Measurements from ENCODE around the gene HHIPL1.

HHIPL1 gene

GRCh38 chr14:99662846-99663245 is 17.9 kb downstream of the HHIPL1 start:
- no peak for DNase-seq

DNA sequence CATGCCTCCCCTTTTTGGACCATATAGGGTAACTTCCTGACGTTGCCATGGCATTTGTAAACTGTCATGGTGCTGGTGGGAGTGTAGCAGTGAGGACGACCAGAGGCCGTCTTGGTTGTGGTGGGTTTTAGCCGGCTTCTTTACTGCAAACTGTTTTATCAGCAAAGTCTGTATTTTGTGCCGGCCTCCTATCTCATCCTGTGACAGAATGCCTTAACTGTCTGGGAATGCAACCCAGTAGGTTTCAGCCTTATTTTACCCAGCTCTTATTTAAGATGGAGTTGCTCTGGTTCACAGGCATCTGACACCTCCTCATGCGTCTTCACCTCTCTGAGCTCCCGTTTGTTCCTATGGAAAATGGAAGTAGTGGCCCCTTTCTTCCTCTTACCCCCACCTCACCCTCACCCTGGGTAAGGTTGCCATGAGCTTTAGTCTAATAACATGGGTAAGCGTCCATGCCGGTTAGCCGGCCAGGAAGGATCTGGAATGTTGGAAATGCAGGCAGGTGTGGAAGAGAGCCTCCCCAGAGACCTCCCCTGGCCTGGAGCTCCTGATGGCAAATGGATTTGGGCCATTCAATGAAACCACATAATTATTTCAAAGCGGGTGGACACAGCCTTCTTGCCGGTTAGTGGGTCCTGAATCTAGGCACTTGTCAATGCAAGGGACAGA is 18.6 kb downstream of the HHIPL1 start:
- DNase-seq = no peak

DNA sequence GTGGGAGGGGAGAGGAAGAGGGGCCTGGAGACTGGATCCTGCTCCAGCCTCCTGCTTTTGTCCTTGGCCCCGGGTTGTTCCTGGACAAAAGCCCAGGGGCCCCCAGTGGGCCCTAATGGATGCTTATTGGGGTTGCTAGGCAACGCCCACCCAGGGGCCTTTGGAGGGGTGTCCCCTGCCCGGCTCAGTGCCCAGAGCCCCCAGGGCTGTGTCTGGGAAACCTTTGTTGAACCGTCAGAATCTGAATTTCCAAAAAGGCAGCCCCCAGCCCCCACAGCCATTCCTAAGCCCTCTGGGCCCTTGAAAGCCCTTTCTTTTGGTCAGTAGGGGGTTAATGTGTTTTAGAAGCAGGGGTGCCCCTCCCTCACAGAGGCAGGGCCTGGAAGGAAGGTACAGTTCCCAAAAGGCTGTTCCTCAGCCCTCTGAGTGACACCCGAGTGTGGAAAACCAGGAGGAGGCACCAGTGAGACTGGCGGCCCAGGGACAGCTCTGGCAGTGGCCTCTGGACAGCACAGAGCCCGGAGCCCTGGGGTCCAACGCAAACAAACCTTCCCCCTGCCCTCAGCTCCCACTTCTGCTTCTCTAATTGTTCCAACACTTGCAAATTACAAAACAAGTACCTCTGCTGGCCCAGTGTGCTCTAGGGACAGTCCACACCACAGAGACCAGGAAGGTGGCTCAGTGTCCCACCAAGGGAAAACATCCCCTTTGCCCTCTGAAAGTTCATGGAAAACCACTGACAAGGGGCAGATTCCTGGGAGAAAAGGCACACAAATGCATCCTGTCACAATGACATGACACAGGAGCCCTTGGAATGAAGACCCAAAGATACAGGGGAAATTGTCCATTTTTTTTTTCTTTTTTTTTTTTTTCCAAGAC is 19.4 kb downstream of the HHIPL1 start:
- DNase-seq = no peak

DNA sequence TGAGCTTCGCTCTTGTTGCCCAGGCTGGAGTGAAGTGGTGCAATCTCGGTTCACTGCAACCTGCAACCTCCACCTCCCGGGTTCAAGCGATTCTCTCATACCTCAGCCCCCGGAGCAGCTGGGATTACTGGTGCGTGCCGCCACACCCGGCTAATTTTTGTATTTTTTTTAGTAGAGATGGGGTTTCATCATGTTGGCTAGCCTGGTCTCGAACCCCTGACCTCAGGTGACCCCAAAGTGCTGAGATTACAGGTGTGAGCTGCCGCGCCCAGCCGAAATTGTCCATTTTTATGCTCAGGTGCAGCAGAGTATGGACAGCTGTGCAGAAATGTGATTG is 20.0 kb downstream of the HHIPL1 start:
- DNase-seq = no peak

DNA sequence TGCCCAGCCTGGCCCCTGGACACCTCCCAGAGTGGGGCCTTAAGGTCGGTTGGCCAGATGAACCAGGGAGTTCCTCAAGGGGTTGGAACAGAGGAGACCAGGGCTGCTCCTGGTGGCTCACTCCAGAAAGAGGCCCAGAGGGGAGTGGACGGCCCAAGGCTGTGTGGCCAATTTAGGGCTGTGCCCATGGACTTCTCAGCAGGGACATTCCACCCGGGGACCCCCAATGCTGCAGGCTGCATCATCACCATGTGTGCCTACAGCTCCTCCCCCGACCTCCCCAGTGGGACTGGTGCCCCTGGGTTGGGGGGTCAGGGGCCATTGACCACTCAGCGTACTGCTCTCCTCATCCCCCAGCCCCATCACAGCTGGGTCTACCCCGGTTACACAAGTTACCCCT is 21.6 kb downstream of the HHIPL1 start:
- DNase-seq = no peak

- no peak for DNase-seq
Measured at GRCh38 chr14:99667045-99667444, 22.1 kb downstream of the HHIPL1 start.

DNA sequence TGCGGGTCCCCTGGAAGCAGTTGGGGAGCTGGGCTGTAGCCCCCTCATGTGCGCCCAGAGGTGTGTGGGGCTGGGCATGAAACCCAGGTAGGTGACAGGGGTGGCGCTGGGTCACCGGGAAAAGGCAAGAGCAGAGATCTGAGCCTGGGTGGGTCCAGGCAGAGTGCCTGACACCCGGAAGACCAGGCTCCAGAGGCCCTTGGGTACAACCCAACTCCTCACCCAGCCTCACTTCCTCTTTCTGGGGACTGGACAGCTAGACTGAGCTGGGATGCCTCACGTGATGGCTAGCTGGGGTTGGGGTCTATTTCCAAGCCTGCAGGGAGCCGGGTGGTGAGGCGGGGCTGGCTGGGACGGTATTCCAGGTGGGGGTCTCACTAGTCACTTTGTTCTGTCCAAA is 22.9 kb downstream of the HHIPL1 start:
- DNase-seq = no peak

GRCh38 chr14:99668307-99669295 is 23.7 kb downstream of the HHIPL1 start:
- no peak for DNase-seq

- no peak for DNase-seq
Measured at GRCh38 chr14:99670361-99671234, 25.7 kb downstream of the HHIPL1 start.

DNA sequence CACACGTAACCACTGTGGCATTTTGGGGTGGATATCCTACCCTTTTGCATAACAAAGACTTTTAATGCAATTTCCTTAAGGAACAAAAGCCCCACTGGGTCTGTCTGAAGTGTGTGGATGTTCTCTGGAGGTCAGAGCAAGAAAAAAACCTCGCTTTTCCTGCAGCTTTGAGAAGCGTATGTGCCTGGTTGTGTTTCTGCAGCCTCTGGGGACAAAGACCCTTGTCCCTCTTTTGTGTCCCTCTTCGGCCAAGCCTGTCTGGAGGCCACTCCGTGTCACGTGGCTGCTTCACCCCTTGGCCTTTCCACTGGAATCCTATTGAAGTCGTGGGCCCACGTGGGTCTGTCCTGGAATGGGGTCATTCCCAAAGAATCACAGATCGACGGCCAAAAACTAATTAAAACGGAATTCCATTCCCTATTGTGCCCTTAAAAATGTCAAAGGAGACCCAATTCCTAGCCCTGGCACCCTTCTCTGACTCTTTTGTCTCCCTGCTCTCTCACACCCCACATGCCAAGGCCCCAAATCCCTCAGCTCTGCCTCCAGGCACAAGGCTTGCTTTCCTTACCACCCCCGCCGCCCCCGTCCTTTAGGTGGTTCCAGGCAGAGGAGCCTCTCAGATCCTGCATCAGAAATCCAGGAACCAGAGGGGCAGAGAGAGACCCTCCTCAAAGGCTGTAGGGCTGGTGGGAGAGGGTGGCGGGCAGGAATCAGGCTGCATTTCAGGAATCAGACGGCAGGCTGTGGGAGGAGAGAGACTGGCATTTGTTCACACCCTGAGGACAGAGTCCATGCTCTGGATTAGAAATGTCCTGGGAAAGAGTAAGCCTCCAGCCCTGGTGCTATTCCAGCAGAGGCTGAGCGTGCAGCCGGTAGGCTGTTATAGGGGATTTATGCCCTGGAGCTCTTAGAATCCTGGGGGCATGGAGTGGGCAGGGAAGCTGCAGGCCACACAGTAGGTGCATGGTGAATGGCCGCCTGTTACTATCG is 26.6 kb downstream of the HHIPL1 start:
- no peak for DNase-seq

GRCh38 chr14:99672506-99673304 is 27.8 kb downstream of the HHIPL1 start:
- peak; percentile 24 for DNase-seq

- DNase-seq = no peak
Measured at GRCh38 chr14:99673305-99674063, 28.6 kb downstream of the HHIPL1 start.

- no peak for DNase-seq
Measured at GRCh38 chr14:99674064-99674650, 29.2 kb downstream of the HHIPL1 start.

GRCh38 chr14:99674776-99675381 is 29.9 kb downstream of the HHIPL1 start:
- no peak for DNase-seq

DNA sequence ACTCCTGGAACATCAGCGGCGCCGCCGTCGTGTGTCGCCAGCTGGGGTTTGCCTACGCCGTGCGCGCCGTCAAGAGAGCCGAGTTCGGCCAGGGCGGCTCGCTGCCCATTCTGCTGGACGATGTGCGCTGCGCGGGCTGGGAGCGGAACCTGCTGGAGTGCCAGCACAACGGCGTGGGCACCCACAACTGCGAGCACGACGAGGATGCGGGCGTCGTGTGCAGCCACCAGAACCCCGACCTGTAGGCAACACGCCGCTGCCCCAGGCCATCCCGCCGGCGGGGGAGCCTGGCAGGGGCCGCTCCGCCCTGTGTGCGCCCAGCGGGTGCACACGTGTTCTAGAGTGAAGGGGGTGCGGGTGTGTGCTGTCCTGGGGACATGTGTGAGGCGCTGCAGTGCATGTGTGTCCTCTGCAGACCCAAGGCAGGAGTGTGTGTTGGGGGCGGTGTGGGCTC is 30.5 kb downstream of the HHIPL1 start:
- DNase-seq = no peak

GRCh38 chr14:99675951-99676350 is 31.0 kb downstream of the HHIPL1 start:
- DNase-seq = no peak

GRCh38 chr14:99676657-99677056 is 31.7 kb downstream of the HHIPL1 start:
- no peak for DNase-seq

All from central memory CD4-positive, alpha-beta T cell (primary cell).